PC-9 (cell line): Measurements from ENCODE around the gene PDE4B.

ENCODE experiments used
- CTCF ChIP-seq: fragments of 200-600 bp; sonication (generic); conservative IDR thresholded peaks from 2 replicates; pipeline ENCODE4 v1.6.1; 2017; ENCODE audit warnings: mixed run types, antibody characterized with exemption, mild to moderate bottlenecking, moderate library complexity
- EZH2 ChIP-seq: fragments of 200-600 bp; sonication (generic); IDR thresholded peaks from 2 replicates; pipeline ENCODE4 v1.8.0; 2017; ENCODE audit warnings: antibody characterized with exemption, low read depth

- TF ChIP-seq CTCF (no peak), EZH2 (no peak)
These were observed 375.8 kb downstream of the PDE4B start for GRCh38 chr1:66168467-66168887.
